Ascending aorta (tissue), 2 donors: ENCODE results near the gene PRTFDC1. TPM values are rescaled to one million over a fixed set of nuclear protein-coding genes. Genes with fewer than 3 reads are reported as not detected.
A peak's percentile ranks its signal among the peaks of the same experiment; 100 is the strongest.

Source experiments
- DNase-seq, 2 donors: peaks; one replicate each; pipeline ENCODE4 v3.0.0-alpha.2; 2019; ENCODE audit warnings: low spot score in 2 of 2
- H3K27ac ChIP-seq, 2 donors: fragments of 200-600 bp; sonication (generic); one replicate each; pipeline ENCODE4 v1.5.1; 2016 to 2017; ENCODE audit warnings: mild to moderate bottlenecking in 1 of 2
- H3K27me3 ChIP-seq: fragments of 200-600 bp; sonication (generic); one replicate; pipeline ENCODE4 v1.5.1; 2017
- H3K36me3 ChIP-seq, 2 donors: fragments of 200-600 bp; sonication (generic); one replicate each; pipeline ENCODE4 v1.5.1; 2016
- H3K4me1 ChIP-seq, 2 donors: fragments of 200-600 bp; sonication (generic); one replicate each; pipeline ENCODE4 v1.5.1; 2016 to 2017; ENCODE audit warnings: mild to moderate bottlenecking in 1 of 2
- H3K4me3 ChIP-seq, 2 donors: fragments of 200-600 bp; sonication (generic); one replicate each; pipeline ENCODE4 v1.5.1; 2016 to 2017; ENCODE audit warnings: mild to moderate bottlenecking in 1 of 2
- H3K9me3 ChIP-seq, 2 donors: fragments of 200-600 bp; sonication (generic); one replicate each; pipeline ENCODE4 v1.5.1; 2016
- intact Hi-C: fragments of 100-400 bp; cut with DNase I; formaldehyde crosslinking; loops from one replicate; pipeline ENCODE4 v1.15.1; 2023
- total RNA-seq: library from RNA; depleted of rRNA; stranded (reverse); fragments of >200 nt; gene quantifications from one replicate; pipeline ENCODE4 v1.1.0, GENCODE V29; 2016
- TF ChIP-seq, protein P1 (sequence below), 3 experiments: fragments of 200-600 bp in 2 of 3; fragments of 450-650 bp in 1 of 3; sonication (generic) in 2 of 3; IDR thresholded peaks; one replicate each; pipeline ENCODE4 v1.5.1; 2016 to 2019; ENCODE audit warnings: antibody characterized with exemption in 3 of 3, mild to moderate bottlenecking in 1 of 3, moderate library complexity in 1 of 3

The PRTFDC1 gene
- total RNA-seq, 1 donor from 2014 or later = 3.6 TPM

DNA sequence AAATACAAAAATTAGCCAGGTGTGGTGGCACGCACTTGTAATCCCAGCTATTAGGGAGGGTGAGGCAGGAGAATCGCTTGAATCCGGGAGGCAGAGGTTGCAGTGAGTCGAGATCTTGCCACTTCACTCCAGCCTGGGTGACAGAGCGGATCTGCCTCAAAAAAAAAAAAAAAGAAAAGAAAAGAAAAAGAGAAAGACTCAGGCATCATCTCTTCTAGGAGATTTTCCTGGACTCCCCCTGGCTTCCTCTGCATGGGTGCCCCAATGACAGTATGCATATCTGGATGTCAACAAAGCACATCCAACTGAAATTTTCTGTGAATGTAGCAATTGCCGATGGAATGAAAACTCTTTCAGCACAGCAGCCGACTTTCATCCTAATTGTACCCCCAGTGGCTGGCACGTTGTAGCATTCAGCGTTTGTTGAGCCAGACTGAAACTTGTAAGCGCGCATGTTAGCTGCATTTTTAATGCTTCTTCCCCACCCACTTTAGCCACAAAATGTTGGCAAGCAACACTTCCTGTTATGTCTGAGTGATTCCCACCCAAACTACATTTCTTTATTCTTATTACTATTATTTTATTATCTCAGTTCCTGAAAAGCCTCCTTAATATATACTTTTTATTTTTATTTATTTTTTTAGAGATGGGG lies 70.2 kb downstream of the PRTFDC1 start:
- Histone ChIP-seq H3K9me3 (no peaks in the 10 kb centered on the region), H3K27me3 (no peaks in the 10 kb centered on the region), H3K4me1 (no peaks in the 10 kb centered on the region), H3K4me3 (no peak overlapping the region), H3K36me3 (no peaks in the 10 kb centered on the region), H3K27ac (no peak overlapping the region)
- TF ChIP-seq, protein P1, sequence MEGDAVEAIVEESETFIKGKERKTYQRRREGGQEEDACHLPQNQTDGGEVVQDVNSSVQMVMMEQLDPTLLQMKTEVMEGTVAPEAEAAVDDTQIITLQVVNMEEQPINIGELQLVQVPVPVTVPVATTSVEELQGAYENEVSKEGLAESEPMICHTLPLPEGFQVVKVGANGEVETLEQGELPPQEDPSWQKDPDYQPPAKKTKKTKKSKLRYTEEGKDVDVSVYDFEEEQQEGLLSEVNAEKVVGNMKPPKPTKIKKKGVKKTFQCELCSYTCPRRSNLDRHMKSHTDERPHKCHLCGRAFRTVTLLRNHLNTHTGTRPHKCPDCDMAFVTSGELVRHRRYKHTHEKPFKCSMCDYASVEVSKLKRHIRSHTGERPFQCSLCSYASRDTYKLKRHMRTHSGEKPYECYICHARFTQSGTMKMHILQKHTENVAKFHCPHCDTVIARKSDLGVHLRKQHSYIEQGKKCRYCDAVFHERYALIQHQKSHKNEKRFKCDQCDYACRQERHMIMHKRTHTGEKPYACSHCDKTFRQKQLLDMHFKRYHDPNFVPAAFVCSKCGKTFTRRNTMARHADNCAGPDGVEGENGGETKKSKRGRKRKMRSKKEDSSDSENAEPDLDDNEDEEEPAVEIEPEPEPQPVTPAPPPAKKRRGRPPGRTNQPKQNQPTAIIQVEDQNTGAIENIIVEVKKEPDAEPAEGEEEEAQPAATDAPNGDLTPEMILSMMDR (IDR thresholded peaks at IDR 0.05) = no peak
- intact Hi-C loops = no loop called here
- no peak for DNase-seq

DNA sequence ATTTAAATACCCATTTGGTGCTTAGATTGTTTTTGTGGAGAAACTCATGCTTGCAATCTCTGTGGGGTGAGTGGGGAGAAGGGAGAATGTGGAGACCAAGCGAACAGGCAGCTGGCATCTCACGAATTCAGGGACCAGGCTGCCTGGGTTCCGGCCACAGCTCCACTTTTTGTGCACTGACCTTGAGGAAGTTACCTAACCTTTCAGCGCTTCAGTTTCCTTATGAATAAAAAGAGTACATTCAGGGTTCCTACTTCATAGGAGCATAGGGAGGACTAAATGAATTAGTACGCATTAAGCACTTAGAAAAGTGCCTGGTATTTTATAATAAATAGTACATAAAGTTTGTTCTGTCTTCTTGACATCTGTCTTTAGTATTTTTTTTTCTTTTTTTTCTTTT lies 72.5 kb downstream of the PRTFDC1 start:
- H3K36me3 ChIP-seq = no peaks in the 10 kb centered on the region
- no peaks in the 10 kb centered on the region for H3K27me3 ChIP-seq
- no peaks in the 10 kb centered on the region for H3K4me1 ChIP-seq
- no peak overlapping the region for H3K4me3 ChIP-seq
- TF ChIP-seq, protein P1 (IDR thresholded peaks at IDR 0.05) = no peak
- intact Hi-C loops = no loop called here
- no peaks in the 10 kb centered on the region for H3K9me3 ChIP-seq
- H3K27ac ChIP-seq = no peak overlapping the region
- DNase-seq = no peak

DNA sequence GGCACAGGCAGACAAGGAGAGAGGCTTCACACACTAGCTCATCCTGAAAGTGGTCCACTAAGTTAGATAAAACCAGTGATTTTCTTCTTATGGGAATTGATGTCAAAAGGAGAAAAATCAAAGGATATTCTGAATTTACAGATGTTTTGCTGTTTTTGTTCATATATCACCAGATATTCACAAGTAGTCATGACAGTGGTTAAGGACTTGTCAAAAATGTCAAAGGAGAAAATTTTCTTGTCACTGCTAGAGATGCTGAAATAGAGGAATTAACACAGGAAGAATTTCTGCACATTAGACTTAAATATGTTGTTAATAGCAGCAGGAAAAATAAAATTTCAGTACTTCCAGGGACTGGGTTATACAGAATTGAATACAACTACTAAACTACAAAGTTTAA lies 78.3 kb downstream of the PRTFDC1 start:
- H3K4me1 ChIP-seq = peaks cover 0 to 6% of the 10 kb centered on the region in 2 donors
- intact Hi-C loops = no loop called here
- TF ChIP-seq, protein P1 (IDR thresholded peaks at IDR 0.05) = no peak
- no peak for DNase-seq
- no peaks in the 10 kb centered on the region for H3K36me3 ChIP-seq
- no peak overlapping the region for H3K4me3 ChIP-seq
- no peak overlapping the region for H3K27ac ChIP-seq
- H3K9me3 ChIP-seq = no peaks in the 10 kb centered on the region
- no peaks in the 10 kb centered on the region for H3K27me3 ChIP-seq

DNA sequence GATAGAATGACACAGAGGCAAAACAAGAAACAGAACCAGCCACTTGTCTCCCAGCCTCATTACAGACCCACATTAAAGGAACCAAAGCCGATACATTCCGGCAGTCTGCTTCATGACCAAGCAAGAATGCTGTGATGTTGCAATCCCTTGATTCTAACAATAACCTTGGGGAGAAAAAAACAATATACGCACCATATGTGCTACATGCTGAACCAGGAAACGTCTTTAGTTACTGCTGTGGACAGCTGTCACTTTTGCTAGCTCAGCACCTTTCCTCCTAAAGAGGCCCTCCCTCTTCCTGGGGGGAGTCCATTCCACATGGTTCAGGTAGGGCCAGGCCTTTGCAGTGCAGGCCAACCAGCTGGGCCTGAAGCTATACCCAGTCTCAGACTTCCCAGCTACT lies 79.1 kb downstream of the PRTFDC1 start:
- Histone ChIP-seq H3K4me1 (peaks cover 0 to 6% of the 10 kb centered on the region in 2 donors), H3K36me3 (no peaks in the 10 kb centered on the region), H3K4me3 (no peak overlapping the region), H3K9me3 (no peaks in the 10 kb centered on the region), H3K27ac (peak overlapping the region in 1 of 2 donors; percentile 62), H3K27me3 (no peaks in the 10 kb centered on the region)
- DNase-seq = peak in 1 of 2 donors; percentile 65
- TF ChIP-seq, protein P1 (IDR thresholded peaks at IDR 0.05) = no peak
- intact Hi-C loops = no loop called here

DNA sequence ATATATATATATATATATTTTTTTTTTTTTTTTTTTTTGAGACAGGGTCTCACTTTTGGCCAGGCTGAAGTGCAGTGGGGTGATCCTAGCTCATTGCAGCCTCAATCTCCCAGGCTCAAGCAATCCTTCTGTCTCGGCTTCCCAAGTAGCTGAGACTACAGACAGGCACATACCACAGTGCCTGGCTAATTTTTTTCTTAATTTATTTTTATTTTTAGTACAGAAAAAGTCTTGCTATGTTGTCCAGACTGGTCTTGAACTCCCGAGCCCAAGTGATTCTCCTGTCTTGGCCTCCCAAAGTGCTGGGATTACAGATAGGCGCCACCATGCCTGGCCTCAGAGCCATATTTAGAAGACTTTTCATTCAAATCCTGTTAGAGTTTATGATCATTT lies 79.6 kb downstream of the PRTFDC1 start:
- Histone ChIP-seq H3K4me1 (peaks cover 0 to 6% of the 10 kb centered on the region in 2 donors), H3K4me3 (no peak overlapping the region), H3K27me3 (no peaks in the 10 kb centered on the region), H3K9me3 (no peaks in the 10 kb centered on the region), H3K27ac (peak overlapping the region; percentile 37 to 62), H3K36me3 (no peaks in the 10 kb centered on the region)
- intact Hi-C loops = no loop called here
- TF ChIP-seq, protein P1 (IDR thresholded peaks at IDR 0.05) = no peak
- no peak for DNase-seq
